GM23338 (cell line): ENCODE results near the gene MYLK4. TPM values are rescaled to one million over a fixed set of nuclear protein-coding genes. Genes with fewer than 3 reads are reported as not detected.
A peak's percentile ranks its signal among the peaks of the same experiment; 100 is the strongest.

Experiments used
- ATAC-seq: fragments of 200-7000 bp; cut with Tn5 transposase; 3 replicates; pipeline ENCODE4 v1.9.1; 2020
- DNase-seq: peaks from one replicate; pipeline ENCODE4 v3.0.0-alpha.2; 2015; ENCODE audit warnings: low spot score
- H2AFZ ChIP-seq: fragments of 200-600 bp; sonication (generic); 2 replicates; pipeline ENCODE4 v1.8.0; 2016; ENCODE audit warnings: antibody characterized with exemption, mild to moderate bottlenecking, moderate library complexity
- H3F3A ChIP-seq: fragments of 200-600 bp; sonication (generic); replicated peaks from 2 replicates; pipeline ENCODE4 v1.8.0; 2017; ENCODE audit warnings: antibody characterized with exemption, mixed run types, low read depth
- H3K27ac ChIP-seq: fragments of 200-600 bp; sonication (generic); 2 replicates; pipeline ENCODE4 v1.6.1; 2016; ENCODE audit warnings: low read depth
- H3K27me3 ChIP-seq: fragments of 200-600 bp; sonication (generic); 2 replicates; pipeline ENCODE4 v1.8.0; 2016; ENCODE audit warnings: mild to moderate bottlenecking, mixed run types, moderate library complexity; ENCODE audit not compliant: insufficient read depth
- H3K36me3 ChIP-seq: fragments of 200-600 bp; sonication (generic); 2 replicates; pipeline ENCODE4 v1.8.0; 2016; ENCODE audit warnings: mild to moderate bottlenecking; ENCODE audit not compliant: insufficient read depth
- H3K4me1 ChIP-seq: fragments of 200-600 bp; sonication (generic); 2 replicates; pipeline ENCODE4 v1.8.0; 2016; ENCODE audit warnings: mild to moderate bottlenecking, moderate library complexity; ENCODE audit not compliant: insufficient read depth
- H3K4me2 ChIP-seq: fragments of 200-600 bp; sonication (generic); 2 replicates; pipeline ENCODE4 v1.7.1; 2017; ENCODE audit warnings: mixed run types
- H3K4me3 ChIP-seq: fragments of 200-600 bp; sonication (generic); 2 replicates; pipeline ENCODE4 v1.6.1; 2016; ENCODE audit warnings: mixed run types
- H3K79me2 ChIP-seq: fragments of 200-600 bp; sonication (generic); replicated peaks from 2 replicates; pipeline ENCODE4 v1.8.0; 2017; ENCODE audit warnings: mild to moderate bottlenecking; ENCODE audit not compliant: insufficient read depth
- H3K9me2 ChIP-seq: fragments of 200-600 bp; sonication (generic); 2 replicates; pipeline ENCODE4 v1.8.0; 2017; ENCODE audit not compliant: insufficient read depth
- H4K20me1 ChIP-seq: fragments of 200-600 bp; sonication (generic); replicated peaks from 2 replicates; pipeline ENCODE4 v1.8.0; 2017; ENCODE audit warnings: mild to moderate bottlenecking; ENCODE audit not compliant: insufficient read depth
- H3K27ac Mint-ChIP-seq: 2 replicates; pipeline ENCODE4 v1.8.0; 2020; ENCODE audit warnings: inconsistent platforms, mild to moderate bottlenecking, moderate library complexity, mixed read lengths
- H3K27me3 Mint-ChIP-seq: 3 replicates; pipeline ENCODE4 v1.8.0; 2022; ENCODE audit warnings: low read depth, mild to moderate bottlenecking, moderate library complexity, mixed read lengths, inconsistent platforms; ENCODE audit not compliant: insufficient read depth, poor library complexity
- H3K36me3 Mint-ChIP-seq: 3 replicates; pipeline ENCODE4 v1.8.0; 2021; ENCODE audit warnings: low read depth, mild to moderate bottlenecking, inconsistent platforms, moderate library complexity, mixed read lengths
- H3K4me1 Mint-ChIP-seq: 3 replicates; pipeline ENCODE4 v1.8.0; 2020; ENCODE audit warnings: mild to moderate bottlenecking, inconsistent platforms, mixed read lengths
- H3K4me3 Mint-ChIP-seq: 3 replicates; pipeline ENCODE4 v1.8.0; 2021; ENCODE audit warnings: moderate library complexity, mild to moderate bottlenecking, inconsistent platforms, mixed read lengths
- H3K9me3 Mint-ChIP-seq: 3 replicates; pipeline ENCODE4 v1.8.0; 2020; ENCODE audit warnings: moderate library complexity, mild to moderate bottlenecking, inconsistent platforms, mixed read lengths
- CREB1 ChIP-seq: fragments of 250-450 bp; sonication (Bioruptor Pico); IDR thresholded peaks from 2 replicates; pipeline ENCODE4 v1.5.0; 2020; ENCODE audit warnings: low read depth, mild to moderate bottlenecking, moderate library complexity
- EZH2 ChIP-seq: fragments of 200-600 bp; sonication (generic); IDR thresholded peaks from one replicate; pipeline ENCODE4 v1.8.0; 2017; ENCODE audit warnings: antibody characterized with exemption, mild to moderate bottlenecking, low read depth; ENCODE audit not compliant: unreplicated experiment
- EZH2phosphoT487 ChIP-seq: fragments of 200-600 bp; sonication (generic); IDR thresholded peaks from one replicate; pipeline ENCODE4 v1.8.1; 2018; ENCODE audit warnings: antibody characterized with exemption; ENCODE audit not compliant: unreplicated experiment
- JUNB ChIP-seq: IDR thresholded peaks from one replicate; pipeline ENCODE4 v1.6.1; 2016; ENCODE audit warnings: antibody characterized with exemption; ENCODE audit not compliant: unreplicated experiment
- NANOG ChIP-seq: IDR thresholded peaks from 2 replicates; pipeline ENCODE4 v1.6.1; 2016; ENCODE audit warnings: antibody characterized with exemption, borderline replicate concordance
- POLR2AphosphoS5 ChIP-seq: IDR thresholded peaks from 2 replicates; pipeline ENCODE4 v1.6.1; 2016; ENCODE audit warnings: antibody characterized with exemption, low read depth
- STAT1 ChIP-seq: IDR thresholded peaks from one replicate; pipeline ENCODE4 v1.6.1; 2016; ENCODE audit warnings: antibody characterized with exemption; ENCODE audit not compliant: unreplicated experiment
- ZNF114 ChIP-seq: fragments of 250-450 bp; sonication (Bioruptor Pico); IDR thresholded peaks from 2 replicates; pipeline ENCODE4 v1.5.0; 2020; ENCODE audit warnings: mild to moderate bottlenecking, moderate library complexity
- ZNF331 ChIP-seq: fragments of 250-450 bp; sonication (Bioruptor Pico); IDR thresholded peaks from 2 replicates; pipeline ENCODE4 v1.5.0; 2020; ENCODE audit warnings: low read depth, mild to moderate bottlenecking, moderate library complexity
- polyA plus RNA-seq: library from polyadenylated mRNA; unstranded; fragments of >200 nt; fragmentation: Nextera tagmentation; extraction: Ambion mirVana; gene quantifications from 2 replicates; pipeline ENCODE4 v1.2.1, GENCODE V29; 2016
- total RNA-seq: library from RNA; depleted of rRNA; stranded (reverse); fragments of >200 nt; shearing (Covaris generic); gene quantifications from 2 replicates; pipeline ENCODE4 v1.2.3, GENCODE V29; 2014
- TF ChIP-seq, protein P1 (sequence below), 2 experiments: fragments of 200-600 bp in 1 of 2; sonication (generic) in 1 of 2; conservative IDR thresholded peaks; 2 replicates each; pipeline versions ENCODE4 v1.5.1 to v1.6.1; 2016 to 2017; ENCODE audit warnings: antibody characterized with exemption in 2 of 2, low read depth in 2 of 2, mild to moderate bottlenecking in 2 of 2, moderate library complexity in 1 of 2
- TF ChIP-seq, protein P2 (sequence below): IDR thresholded peaks from one replicate; pipeline ENCODE4 v1.6.1; 2018; ENCODE audit warnings: antibody characterized with exemption; ENCODE audit not compliant: unreplicated experiment
- TF ChIP-seq, protein P3 (sequence below): IDR thresholded peaks from 2 replicates; pipeline ENCODE4 v1.6.1; 2016; ENCODE audit warnings: antibody characterized with exemption
- TF ChIP-seq, protein P4 (sequence below): fragments of 250-450 bp; sonication (Bioruptor Pico); IDR thresholded peaks from 2 replicates; pipeline ENCODE4 v1.5.0; 2020; ENCODE audit warnings: mild to moderate bottlenecking, moderate library complexity

Gene MYLK4
- total and polyA plus RNA-seq, 2 experiments from 2014 or later, result 0.03 to 0.17 TPM

DNA sequence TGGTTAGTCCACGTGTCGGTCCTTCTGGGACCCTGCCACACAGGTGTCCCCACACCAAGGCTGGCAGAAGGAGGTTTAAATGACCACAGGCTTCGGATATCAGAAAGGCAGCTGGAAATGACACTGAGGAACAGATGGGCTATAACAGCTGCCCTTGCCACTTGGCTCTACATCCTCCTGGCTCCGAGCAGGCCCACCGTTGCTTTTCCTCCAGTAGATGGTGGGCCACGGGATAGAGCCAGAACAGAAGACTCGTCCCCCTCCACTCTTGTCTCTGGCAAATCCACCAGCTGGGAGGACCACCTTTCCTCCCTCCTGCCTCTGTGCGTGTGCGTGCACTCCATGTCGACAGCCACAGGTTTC lies 32.1 kb upstream of the MYLK4 start:
- Histone ChIP-seq H3K4me2 (no peak overlapping the region), H3K4me3 (no peak overlapping the region), H3F3A (no peaks in the 10 kb centered on the region), H3K27ac (peak overlapping the region; percentile 78; the same call in 1 of the 2 replicates), H3K4me1 (peaks cover 4% of the 10 kb centered on the region; the same call in 1 of the 2 replicates), H3K36me3 (peaks cover 6% of the 10 kb centered on the region; the same call in 1 of the 2 replicates), H3K27me3 (no peaks in the 10 kb centered on the region), H4K20me1 (peaks cover 11% of the 10 kb centered on the region), H3K9me2 (no peaks in the 10 kb centered on the region), H3K79me2 (peaks cover 46% of the 10 kb centered on the region), H2AFZ (no peak overlapping the region)
- Mint-ChIP-seq H3K4me3 (no peak overlapping the region; the same call in 2 of the 3 replicates), H3K27ac (peak overlapping the region; percentile 38), H3K9me3 (no peaks in the 10 kb centered on the region; the same call in 2 of the 3 replicates), H3K4me1 (peaks cover 9% of the 10 kb centered on the region), H3K36me3 (peaks cover 39% of the 10 kb centered on the region), H3K27me3 (no peaks in the 10 kb centered on the region)
- DNase-seq (no peak), ATAC-seq (peak; percentile 14; the same call in 2 of the 3 replicates)
- no peak for TF ChIP-seq ZNF114 (CRISPR knock-in tag)
- TF ChIP-seq, protein P1, sequence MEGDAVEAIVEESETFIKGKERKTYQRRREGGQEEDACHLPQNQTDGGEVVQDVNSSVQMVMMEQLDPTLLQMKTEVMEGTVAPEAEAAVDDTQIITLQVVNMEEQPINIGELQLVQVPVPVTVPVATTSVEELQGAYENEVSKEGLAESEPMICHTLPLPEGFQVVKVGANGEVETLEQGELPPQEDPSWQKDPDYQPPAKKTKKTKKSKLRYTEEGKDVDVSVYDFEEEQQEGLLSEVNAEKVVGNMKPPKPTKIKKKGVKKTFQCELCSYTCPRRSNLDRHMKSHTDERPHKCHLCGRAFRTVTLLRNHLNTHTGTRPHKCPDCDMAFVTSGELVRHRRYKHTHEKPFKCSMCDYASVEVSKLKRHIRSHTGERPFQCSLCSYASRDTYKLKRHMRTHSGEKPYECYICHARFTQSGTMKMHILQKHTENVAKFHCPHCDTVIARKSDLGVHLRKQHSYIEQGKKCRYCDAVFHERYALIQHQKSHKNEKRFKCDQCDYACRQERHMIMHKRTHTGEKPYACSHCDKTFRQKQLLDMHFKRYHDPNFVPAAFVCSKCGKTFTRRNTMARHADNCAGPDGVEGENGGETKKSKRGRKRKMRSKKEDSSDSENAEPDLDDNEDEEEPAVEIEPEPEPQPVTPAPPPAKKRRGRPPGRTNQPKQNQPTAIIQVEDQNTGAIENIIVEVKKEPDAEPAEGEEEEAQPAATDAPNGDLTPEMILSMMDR (conservative IDR thresholded peaks at IDR 0.05; ENCODE audit: low read depth in 2 of 2), result no peak
- TF ChIP-seq POLR2AphosphoS5, result no peak
- no peak for TF ChIP-seq ZNF331 (CRISPR knock-in tag)
- TF ChIP-seq, protein P2, sequence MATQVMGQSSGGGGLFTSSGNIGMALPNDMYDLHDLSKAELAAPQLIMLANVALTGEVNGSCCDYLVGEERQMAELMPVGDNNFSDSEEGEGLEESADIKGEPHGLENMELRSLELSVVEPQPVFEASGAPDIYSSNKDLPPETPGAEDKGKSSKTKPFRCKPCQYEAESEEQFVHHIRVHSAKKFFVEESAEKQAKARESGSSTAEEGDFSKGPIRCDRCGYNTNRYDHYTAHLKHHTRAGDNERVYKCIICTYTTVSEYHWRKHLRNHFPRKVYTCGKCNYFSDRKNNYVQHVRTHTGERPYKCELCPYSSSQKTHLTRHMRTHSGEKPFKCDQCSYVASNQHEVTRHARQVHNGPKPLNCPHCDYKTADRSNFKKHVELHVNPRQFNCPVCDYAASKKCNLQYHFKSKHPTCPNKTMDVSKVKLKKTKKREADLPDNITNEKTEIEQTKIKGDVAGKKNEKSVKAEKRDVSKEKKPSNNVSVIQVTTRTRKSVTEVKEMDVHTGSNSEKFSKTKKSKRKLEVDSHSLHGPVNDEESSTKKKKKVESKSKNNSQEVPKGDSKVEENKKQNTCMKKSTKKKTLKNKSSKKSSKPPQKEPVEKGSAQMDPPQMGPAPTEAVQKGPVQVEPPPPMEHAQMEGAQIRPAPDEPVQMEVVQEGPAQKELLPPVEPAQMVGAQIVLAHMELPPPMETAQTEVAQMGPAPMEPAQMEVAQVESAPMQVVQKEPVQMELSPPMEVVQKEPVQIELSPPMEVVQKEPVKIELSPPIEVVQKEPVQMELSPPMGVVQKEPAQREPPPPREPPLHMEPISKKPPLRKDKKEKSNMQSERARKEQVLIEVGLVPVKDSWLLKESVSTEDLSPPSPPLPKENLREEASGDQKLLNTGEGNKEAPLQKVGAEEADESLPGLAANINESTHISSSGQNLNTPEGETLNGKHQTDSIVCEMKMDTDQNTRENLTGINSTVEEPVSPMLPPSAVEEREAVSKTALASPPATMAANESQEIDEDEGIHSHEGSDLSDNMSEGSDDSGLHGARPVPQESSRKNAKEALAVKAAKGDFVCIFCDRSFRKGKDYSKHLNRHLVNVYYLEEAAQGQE, result no peak
- TF ChIP-seq CREB1 (CRISPR knock-in tag), result no peak
- TF ChIP-seq, protein P3, sequence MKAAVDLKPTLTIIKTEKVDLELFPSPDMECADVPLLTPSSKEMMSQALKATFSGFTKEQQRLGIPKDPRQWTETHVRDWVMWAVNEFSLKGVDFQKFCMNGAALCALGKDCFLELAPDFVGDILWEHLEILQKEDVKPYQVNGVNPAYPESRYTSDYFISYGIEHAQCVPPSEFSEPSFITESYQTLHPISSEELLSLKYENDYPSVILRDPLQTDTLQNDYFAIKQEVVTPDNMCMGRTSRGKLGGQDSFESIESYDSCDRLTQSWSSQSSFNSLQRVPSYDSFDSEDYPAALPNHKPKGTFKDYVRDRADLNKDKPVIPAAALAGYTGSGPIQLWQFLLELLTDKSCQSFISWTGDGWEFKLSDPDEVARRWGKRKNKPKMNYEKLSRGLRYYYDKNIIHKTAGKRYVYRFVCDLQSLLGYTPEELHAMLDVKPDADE, result no peak
- no peak for TF ChIP-seq NANOG
- TF ChIP-seq EZH2, result no peak
- no peak for TF ChIP-seq JUNB
- TF ChIP-seq, protein P4, sequence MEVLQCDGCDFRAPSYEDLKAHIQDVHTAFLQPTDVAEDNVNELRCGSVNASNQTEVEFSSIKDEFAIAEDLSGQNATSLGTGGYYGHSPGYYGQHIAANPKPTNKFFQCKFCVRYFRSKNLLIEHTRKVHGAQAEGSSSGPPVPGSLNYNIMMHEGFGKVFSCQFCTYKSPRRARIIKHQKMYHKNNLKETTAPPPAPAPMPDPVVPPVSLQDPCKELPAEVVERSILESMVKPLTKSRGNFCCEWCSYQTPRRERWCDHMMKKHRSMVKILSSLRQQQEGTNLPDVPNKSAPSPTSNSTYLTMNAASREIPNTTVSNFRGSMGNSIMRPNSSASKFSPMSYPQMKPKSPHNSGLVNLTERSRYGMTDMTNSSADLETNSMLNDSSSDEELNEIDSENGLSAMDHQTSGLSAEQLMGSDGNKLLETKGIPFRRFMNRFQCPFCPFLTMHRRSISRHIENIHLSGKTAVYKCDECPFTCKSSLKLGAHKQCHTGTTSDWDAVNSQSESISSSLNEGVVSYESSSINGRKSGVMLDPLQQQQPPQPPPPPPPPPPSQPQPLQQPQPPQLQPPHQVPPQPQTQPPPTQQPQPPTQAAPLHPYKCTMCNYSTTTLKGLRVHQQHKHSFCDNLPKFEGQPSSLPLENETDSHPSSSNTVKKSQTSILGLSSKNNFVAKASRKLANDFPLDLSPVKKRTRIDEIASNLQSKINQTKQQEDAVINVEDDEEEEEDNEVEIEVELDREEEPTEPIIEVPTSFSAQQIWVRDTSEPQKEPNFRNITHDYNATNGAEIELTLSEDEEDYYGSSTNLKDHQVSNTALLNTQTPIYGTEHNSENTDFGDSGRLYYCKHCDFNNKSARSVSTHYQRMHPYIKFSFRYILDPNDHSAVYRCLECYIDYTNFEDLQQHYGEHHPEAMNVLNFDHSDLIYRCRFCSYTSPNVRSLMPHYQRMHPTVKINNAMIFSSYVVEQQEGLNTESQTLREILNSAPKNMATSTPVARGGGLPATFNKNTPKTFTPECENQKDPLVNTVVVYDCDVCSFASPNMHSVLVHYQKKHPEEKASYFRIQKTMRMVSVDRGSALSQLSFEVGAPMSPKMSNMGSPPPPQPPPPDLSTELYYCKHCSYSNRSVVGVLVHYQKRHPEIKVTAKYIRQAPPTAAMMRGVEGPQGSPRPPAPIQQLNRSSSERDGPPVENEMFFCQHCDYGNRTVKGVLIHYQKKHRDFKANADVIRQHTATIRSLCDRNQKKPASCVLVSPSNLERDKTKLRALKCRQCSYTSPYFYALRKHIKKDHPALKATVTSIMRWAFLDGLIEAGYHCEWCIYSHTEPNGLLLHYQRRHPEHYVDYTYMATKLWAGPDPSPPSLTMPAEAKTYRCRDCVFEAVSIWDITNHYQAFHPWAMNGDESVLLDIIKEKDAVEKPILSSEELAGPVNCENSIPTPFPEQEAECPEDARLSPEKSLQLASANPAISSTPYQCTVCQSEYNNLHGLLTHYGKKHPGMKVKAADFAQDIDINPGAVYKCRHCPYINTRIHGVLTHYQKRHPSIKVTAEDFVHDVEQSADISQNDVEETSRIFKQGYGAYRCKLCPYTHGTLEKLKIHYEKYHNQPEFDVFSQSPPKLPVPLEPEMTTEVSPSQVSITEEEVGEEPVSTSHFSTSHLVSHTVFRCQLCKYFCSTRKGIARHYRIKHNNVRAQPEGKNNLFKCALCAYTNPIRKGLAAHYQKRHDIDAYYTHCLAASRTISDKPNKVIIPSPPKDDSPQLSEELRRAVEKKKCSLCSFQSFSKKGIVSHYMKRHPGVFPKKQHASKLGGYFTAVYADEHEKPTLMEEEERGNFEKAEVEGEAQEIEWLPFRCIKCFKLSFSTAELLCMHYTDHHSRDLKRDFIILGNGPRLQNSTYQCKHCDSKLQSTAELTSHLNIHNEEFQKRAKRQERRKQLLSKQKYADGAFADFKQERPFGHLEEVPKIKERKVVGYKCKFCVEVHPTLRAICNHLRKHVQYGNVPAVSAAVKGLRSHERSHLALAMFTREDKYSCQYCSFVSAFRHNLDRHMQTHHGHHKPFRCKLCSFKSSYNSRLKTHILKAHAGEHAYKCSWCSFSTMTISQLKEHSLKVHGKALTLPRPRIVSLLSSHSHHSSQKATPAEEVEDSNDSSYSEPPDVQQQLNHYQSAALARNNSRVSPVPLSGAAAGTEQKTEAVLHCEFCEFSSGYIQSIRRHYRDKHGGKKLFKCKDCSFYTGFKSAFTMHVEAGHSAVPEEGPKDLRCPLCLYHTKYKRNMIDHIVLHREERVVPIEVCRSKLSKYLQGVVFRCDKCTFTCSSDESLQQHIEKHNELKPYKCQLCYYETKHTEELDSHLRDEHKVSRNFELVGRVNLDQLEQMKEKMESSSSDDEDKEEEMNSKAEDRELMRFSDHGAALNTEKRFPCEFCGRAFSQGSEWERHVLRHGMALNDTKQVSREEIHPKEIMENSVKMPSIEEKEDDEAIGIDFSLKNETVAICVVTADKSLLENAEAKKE (CRISPR knock-in tag), result no peak
- no peak for TF ChIP-seq STAT1
- TF ChIP-seq EZH2phosphoT487, result no peak
